Superior temporal gyrus (tissue), 1 donor: ENCODE data around the gene ZDHHC11.
"Not testable (repeated sequence)": the region's sequence is repeated elsewhere in the genome, so short reads cannot be mapped to it uniquely, and the experiment has no call there.

Source experiments
- DNase-seq: peaks from one replicate; pipeline ENCODE4 v3.0.0-alpha.2; 2016; ENCODE audit errors: extremely low spot score

Gene ZDHHC11

GRCh38 chr5:776862-777711, 73.7 kb downstream of the ZDHHC11 start:
- DNase-seq = no peak

- no peak for DNase-seq
Measured at GRCh38 chr5:775961-776861, 74.6 kb downstream of the ZDHHC11 start.

GRCh38 chr5:775595-775960, 75.2 kb downstream of the ZDHHC11 start:
- DNase-seq = not testable (repeated sequence)

- peak; percentile 11 for DNase-seq
Measured at GRCh38 chr5:774854-775505, 75.8 kb downstream of the ZDHHC11 start.

- not testable (repeated sequence) for DNase-seq
Measured at GRCh38 chr5:774304-774703, 76.5 kb downstream of the ZDHHC11 start.

GRCh38 chr5:773517-774264, 77.1 kb downstream of the ZDHHC11 start:
- no peak for DNase-seq

- peak; percentile 24 for DNase-seq
Measured at GRCh38 chr5:772931-773330, 77.9 kb downstream of the ZDHHC11 start.

GRCh38 chr5:772547-772890, 78.3 kb downstream of the ZDHHC11 start:
- not testable (repeated sequence) for DNase-seq

GRCh38 chr5:771841-772546, 78.8 kb downstream of the ZDHHC11 start:
- not testable (repeated sequence) for DNase-seq

GRCh38 chr5:771087-771781, 79.6 kb downstream of the ZDHHC11 start:
- DNase-seq = not testable (repeated sequence)

- not testable (repeated sequence) for DNase-seq
Measured at GRCh38 chr5:770585-770984, 80.2 kb downstream of the ZDHHC11 start.

GRCh38 chr5:769485-770145, 81.2 kb downstream of the ZDHHC11 start:
- DNase-seq = not testable (repeated sequence)

GRCh38 chr5:766666-767431, 83.9 kb downstream of the ZDHHC11 start:
- DNase-seq = no peak

GRCh38 chr5:765948-766631, 84.7 kb downstream of the ZDHHC11 start:
- DNase-seq = no peak

GRCh38 chr5:763998-764781, 86.6 kb downstream of the ZDHHC11 start:
- DNase-seq = no peak

GRCh38 chr5:763397-763796, 87.4 kb downstream of the ZDHHC11 start:
- no peak for DNase-seq

GRCh38 chr5:762996-763395, 87.8 kb downstream of the ZDHHC11 start:
- DNase-seq = not testable (repeated sequence)
